Breast epithelium (tissue), 4 donors: Measurements from ENCODE around the gene HTR3B. TPM values are rescaled to one million over a fixed set of nuclear protein-coding genes. Genes with fewer than 3 reads are reported as not detected.
A peak's percentile ranks its signal among the peaks of the same experiment; 100 is the strongest.

Experiments used
- DNase-seq, 2 donors: peaks; one replicate each; pipeline ENCODE4 v3.0.0-alpha.2; 2019; ENCODE audit warnings: low spot score in 2 of 2
- H3K27ac ChIP-seq, 2 donors: fragments of 200-600 bp; sonication (generic) in 1 of 2; one replicate each; pipeline ENCODE4 v1.5.1; 2016 to 2019; ENCODE audit warnings: mild to moderate bottlenecking in 1 of 2
- H3K27me3 ChIP-seq, 2 donors: fragments of 200-600 bp; sonication (generic) in 1 of 2; one replicate each; pipeline versions ENCODE4 v1.5.1 to v1.6.0; 2017 to 2019; ENCODE audit warnings: control low read depth in 1 of 2, mild to moderate bottlenecking in 1 of 2
- H3K36me3 ChIP-seq: fragments of 200-600 bp; one replicate; pipeline ENCODE4 v1.5.1; 2019
- H3K4me1 ChIP-seq, 2 donors: fragments of 200-600 bp; sonication (generic); one replicate each; pipeline ENCODE4 v1.5.1; 2016 to 2019; ENCODE audit warnings: control low read depth in 1 of 2
- H3K4me3 ChIP-seq, 3 donors: fragments of 200-600 bp; sonication (generic); 1 replicate in 2 of 3; 2 replicates in 1 of 3; pipeline ENCODE4 v1.5.1; 2016 to 2019; ENCODE audit warnings: mild to moderate bottlenecking in 3 of 3, moderate library complexity in 2 of 3
- H3K9me3 ChIP-seq, 2 donors: fragments of 200-600 bp; sonication (generic) in 1 of 2; one replicate each; pipeline ENCODE4 v1.5.1; 2016 to 2019; ENCODE audit warnings: control low read depth in 1 of 2
- CTCF ChIP-seq, 3 donors: fragments of 450-650 bp; IDR thresholded peaks; one replicate each; pipeline ENCODE4 v1.5.1; 2016 to 2017; ENCODE audit warnings: antibody characterized with exemption in 3 of 3, mild to moderate bottlenecking in 3 of 3, moderate library complexity in 3 of 3
- POLR2A ChIP-seq: fragments of 450-650 bp; IDR thresholded peaks from one replicate; pipeline ENCODE4 v1.6.1; 2016; ENCODE audit warnings: antibody characterized with exemption, mild to moderate bottlenecking, moderate library complexity
- POLR2AphosphoS5 ChIP-seq, 3 donors: sonication (generic); formaldehyde crosslinking; IDR thresholded peaks; one replicate each; pipeline ENCODE4 v1.6.1; 2017; ENCODE audit warnings: antibody characterized with exemption in 3 of 3
- intact Hi-C: fragments of 100-400 bp; cut with DNase I; formaldehyde crosslinking; loops from one replicate; pipeline ENCODE4 v1.15.1; 2023; ENCODE audit warnings: low total_unique reads
- total RNA-seq, 3 donors: library from RNA; depleted of rRNA; stranded (reverse); fragments of >200 nt; gene quantifications; one replicate each; pipeline ENCODE4 v1.1.0, GENCODE V29; 2016

Gene HTR3B
- total RNA-seq, 3 donors from 2014 or later: not detected

DNA sequence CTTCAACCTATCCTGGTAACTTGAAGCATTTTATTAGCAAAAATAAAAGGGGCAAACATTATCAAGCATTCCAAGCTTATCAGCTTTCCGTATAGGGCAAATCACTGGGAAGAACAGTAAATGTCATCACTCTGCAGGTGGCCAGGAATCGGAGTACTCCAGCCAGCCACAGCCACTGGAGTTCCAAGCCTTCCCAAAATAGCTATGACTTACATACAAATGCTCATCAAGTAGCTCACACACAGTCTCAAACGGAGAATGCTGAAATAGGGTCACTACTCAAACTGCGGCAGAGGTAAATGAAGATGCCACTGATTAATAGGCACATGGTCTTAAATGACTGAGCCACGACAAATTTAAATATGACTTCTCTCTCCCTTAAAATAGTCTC, 31.4 kb upstream of the HTR3B start:
- Histone ChIP-seq H3K4me3 (peak overlapping the region in 1 of 3 donors; percentile 7), H3K9me3 (no peaks in the 10 kb centered on the region), H3K27me3 (no peaks in the 10 kb centered on the region), H3K4me1 (peaks cover 0 to 9% of the 10 kb centered on the region in 2 donors), H3K36me3 (no peaks in the 10 kb centered on the region), H3K27ac (no peak overlapping the region)
- DNase-seq: no peak
- no peak for TF ChIP-seq POLR2A
- intact Hi-C loops: no loop called here

GRCh38 chr11:113874096-113874495, 30.5 kb upstream of the HTR3B start:
- intact Hi-C loops: no loop called here
- DNase-seq: no peak
- no peak overlapping the region for H3K27ac ChIP-seq

DNA sequence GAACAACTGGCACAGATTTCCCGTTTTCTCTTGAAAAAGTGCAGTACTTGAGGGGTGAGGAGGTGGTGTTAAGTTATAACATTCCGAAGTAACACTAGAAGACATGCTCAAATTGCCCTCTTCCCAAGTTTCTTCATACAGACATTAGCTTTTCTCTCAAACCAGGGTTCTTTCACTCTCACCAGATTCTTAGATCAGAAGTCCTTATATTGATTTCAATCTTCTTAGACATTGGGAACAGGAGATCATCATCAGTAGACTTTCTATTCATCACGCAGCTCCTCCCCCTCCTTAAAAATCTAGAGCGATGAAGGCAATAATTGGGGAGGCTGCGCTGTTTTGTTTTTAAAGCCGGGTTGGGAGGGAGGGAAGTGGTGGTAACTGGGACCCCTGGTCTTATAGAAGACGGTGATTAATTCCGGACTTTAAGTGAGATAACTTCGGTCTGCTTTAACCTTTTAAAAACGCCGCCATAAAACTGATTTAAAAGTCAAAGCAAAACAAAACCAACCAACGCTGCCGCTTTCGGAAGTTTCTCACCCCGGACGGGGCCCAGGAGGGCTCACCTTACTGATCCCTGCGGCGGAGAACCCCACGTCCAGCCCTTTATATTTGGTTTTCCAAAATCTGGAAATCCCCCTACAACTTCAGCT, 29.9 kb upstream of the HTR3B start:
- TF ChIP-seq POLR2A (no peak), CTCF (IDR thresholded peaks at IDR 0.05) (no peak)
- DNase-seq: no peak
- H3K27me3 ChIP-seq: no peaks in the 10 kb centered on the region
- H3K4me1 ChIP-seq: peaks cover 0 to 9% of the 10 kb centered on the region in 2 donors
- H3K9me3 ChIP-seq: no peaks in the 10 kb centered on the region
- peak overlapping the region; percentile 69 to 94 (median 85) for H3K4me3 ChIP-seq
- H3K36me3 ChIP-seq: no peaks in the 10 kb centered on the region
- peak overlapping the region; percentile 93 to 95 for H3K27ac ChIP-seq
- intact Hi-C loops: no loop called here

More at GRCh38 chr11:113874096-113874495, 30.5 kb upstream of the HTR3B start:
- H3K4me3 ChIP-seq: peak overlapping the region in 2 of 3 donors; percentile 85 to 94
- no peaks in the 10 kb centered on the region for H3K9me3 ChIP-seq
- peaks cover 0 to 9% of the 10 kb centered on the region in 2 donors for H3K4me1 ChIP-seq
- H3K36me3 ChIP-seq: no peaks in the 10 kb centered on the region
- H3K27me3 ChIP-seq: no peaks in the 10 kb centered on the region
- TF ChIP-seq POLR2A: no peak
- TF ChIP-seq CTCF (IDR thresholded peaks at IDR 0.05): no peak
- no peak for TF ChIP-seq POLR2AphosphoS5 (IDR thresholded peaks at IDR 0.05)

- intact Hi-C loops: no loop called here
Measured at GRCh38 chr11:113875234-113876073, 29.1 kb upstream of the HTR3B start, which contains the start of gene USP28. TSS of gene USP28 (minus strand) at chr11:113875572. CDS start at chr11:113875501, 71 bp downstream.

More at GRCh38 chr11:113875234-113876073, 29.1 kb upstream of the HTR3B start, which contains the start of gene USP28:
- Histone ChIP-seq H3K9me3 (no peaks in the 10 kb centered on the region), H3K4me1 (peaks cover 0 to 9% of the 10 kb centered on the region in 2 donors), H3K4me3 (peak within 1 kb of the TSS; percentile 69 to 94 (median 85)), H3K27ac (peak within 1 kb of the TSS; percentile 93 to 95), H3K36me3 (no peaks in the 10 kb centered on the region), H3K27me3 (no peaks in the 10 kb centered on the region)
- peak; percentile 92 to 96 for DNase-seq
- TF ChIP-seq POLR2A (peak; percentile 63), CTCF (IDR thresholded peaks at IDR 0.05) (peak in 1 of 3 donors; percentile 22), POLR2AphosphoS5 (IDR thresholded peaks at IDR 0.05) (peak; percentile 51 to 73 (median 63))
